GM20431 (cell line): ENCODE results near the gene FBLL1.
"Not testable (repeated sequence)": the region's sequence is repeated elsewhere in the genome, so short reads cannot be mapped to it uniquely, and the experiment has no call there.

Experiments
- in situ Hi-C: fragments of 300-500 bp; cut with MseI, MboI; formaldehyde crosslinking; loops from one replicate; pipeline ENCODE4 v1.15.0; 2020; ENCODE audit warnings: low sequenced_read_pairs; ENCODE audit not compliant: unreplicated experiment

FBLL1 gene

DNA sequence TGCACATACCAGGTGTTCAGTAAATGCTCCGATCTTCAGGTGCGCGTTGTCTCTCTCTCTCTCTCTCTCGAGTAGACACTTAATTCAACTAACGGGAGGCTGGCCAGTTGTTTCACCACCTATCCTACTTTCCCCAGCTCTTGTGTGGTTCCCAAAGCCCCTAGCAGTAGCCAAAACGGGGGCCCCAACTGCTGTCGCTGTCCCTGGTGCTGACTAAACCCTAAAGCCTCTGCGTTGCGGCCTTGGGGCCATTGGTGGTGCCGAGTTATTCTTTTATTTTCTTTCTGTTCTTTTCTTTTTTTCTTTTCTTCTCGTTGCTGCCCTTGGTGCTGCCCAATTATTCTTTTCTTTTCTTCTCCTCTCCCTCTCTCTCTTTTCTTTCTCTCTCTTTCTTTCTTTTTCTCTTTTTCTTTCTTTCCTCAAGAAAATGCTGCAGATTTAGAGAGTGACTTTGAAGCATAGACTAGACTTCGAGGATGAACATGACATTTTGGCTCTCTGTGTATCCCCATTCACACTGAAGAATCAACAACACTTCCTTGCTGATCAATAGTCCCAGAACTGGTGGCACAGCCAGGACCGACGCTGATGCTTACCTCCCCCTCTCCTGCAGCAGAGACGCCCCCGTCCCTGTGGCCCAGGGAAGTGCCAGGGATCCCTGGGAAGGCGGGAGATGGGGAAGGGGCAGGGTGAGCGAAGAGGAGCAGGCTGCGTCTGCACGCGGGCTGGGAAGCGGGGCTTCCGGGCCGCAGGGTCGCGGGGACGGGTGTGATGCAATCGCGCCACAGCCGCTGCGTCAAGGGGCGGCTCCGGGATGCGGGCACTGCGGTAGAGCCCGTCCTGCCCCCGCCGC, at the start of gene FBLL1:
TSS of gene FBLL1 (plus strand) at position 785 of the 853 bp plus-strand sequence. CDS start 200 bp downstream, outside the sequence.
- in situ Hi-C loops = no loop called here

DNA sequence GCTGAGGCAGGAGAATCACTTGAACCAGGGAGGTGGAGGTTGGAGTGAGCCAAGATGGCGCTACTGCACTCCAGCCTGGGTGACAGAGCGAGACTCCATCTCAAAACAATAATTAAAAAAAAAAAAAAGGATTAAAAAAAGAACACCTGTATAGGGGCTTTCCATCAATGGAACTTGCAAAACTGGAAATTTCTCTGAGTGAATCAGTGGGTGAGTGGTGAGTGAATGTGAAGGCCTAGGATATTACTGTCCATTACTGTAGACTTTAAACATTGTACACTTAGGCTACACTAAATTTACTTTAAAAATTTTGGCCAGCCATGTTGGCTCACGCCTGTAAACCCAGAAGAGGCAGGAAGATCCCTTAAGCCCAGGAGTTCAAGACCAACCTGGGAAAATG, 48.5 kb upstream of the FBLL1 start:
- in situ Hi-C loops = loop anchor here (25.0 kb wide), 1 partner anchor 193 kb away; the partner anchor contains the start of gene WWC1

DNA sequence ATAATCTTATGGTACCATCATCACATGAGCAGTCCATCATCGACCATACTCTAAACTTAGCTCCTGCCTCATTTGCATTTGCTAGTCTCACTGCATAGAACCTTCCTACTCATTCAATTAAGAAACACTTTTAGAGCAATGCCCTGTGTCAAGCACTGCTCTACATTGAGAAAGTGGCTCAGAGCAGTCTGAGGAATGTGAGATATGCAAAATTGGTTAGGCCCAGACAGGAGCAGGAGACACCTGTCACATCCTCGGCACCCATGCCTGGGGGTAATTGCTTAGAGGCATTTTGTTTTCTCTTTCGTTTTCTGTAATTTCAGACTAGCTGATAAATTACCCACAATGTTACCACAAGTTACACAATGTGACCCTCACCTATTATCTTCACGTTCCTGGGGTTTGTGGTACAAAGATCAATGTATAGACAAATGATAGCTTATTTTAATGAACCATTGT, 47.7 kb upstream of the FBLL1 start:
- in situ Hi-C loops = loop anchor here (25.0 kb wide), 1 partner anchor 194 kb away; the partner anchor contains the start of gene WWC1

DNA sequence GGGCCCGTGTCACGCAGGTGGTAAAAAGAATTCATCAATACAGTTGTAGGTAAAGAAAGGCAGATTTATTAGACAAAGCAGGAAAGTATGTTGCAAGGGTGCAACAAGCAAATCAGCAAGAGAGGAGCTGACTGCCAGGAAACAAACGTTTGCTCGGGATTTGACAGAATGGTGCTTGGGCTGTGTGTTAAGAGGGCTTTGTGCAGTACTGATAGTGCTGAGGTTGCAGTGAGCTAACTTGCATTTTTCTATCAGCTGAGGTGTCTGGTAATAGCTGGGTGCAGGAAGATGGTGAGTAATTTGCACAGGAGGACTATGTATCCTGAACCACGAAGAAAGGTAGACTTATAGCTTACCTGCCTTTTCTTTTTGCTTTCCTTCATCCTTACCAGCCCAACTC, 46.7 kb upstream of the FBLL1 start:
- in situ Hi-C loops = loop anchor here (25.0 kb wide), 1 partner anchor 195 kb away; the partner anchor contains the start of gene WWC1

DNA sequence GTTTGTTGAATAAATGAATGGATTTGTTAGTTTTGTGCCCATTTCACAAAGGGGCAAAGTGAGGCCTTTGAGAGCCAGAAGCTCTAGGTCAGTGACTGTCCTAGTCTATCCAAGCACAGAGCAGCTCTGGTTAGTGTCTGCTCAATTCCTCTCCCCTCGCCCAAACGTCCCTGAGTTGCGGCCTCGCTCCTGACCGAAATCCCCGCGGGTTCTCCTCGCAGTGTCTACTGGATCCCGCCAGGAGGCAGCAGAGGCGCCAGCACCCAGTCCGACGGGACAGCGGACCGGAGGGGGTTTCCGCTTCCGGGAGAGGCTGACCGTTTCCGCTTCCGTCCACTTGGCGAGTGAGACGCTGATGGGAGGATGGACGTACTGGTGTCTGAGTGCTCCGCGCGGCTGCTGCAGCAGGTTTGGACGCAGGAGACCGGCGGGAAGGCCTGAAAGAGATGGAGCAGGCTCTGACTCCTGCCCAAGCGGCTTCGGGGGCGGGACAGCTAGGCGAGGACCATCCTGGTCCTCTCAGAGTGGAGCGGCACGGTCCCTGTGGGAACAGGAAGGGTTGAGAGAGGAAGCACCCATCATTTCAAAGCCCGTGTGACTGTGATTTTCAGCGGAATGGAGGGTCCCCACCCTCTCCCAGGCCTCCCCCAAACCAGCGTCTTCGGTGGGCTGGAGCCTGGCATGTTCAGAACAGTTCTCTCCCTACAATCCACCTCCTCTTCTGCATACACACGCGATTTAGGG, 42.8 kb upstream of the FBLL1 start, which contains the start of gene RARS1:
TSS of gene RARS1 (plus strand) at position 336 of the 744 bp plus-strand sequence. CDS start at position 364, 28 bp downstream.
- in situ Hi-C loops = loop anchor here (25.0 kb wide), 1 partner anchor 199 kb away; the partner anchor contains the start of gene WWC1

- in situ Hi-C loops = loop anchor here (25.0 kb wide), 1 partner anchor 202 kb away; the partner anchor contains the start of gene WWC1
Measured at GRCh38 chr5:168489059-168489458, 40.0 kb upstream of the FBLL1 start.

DNA sequence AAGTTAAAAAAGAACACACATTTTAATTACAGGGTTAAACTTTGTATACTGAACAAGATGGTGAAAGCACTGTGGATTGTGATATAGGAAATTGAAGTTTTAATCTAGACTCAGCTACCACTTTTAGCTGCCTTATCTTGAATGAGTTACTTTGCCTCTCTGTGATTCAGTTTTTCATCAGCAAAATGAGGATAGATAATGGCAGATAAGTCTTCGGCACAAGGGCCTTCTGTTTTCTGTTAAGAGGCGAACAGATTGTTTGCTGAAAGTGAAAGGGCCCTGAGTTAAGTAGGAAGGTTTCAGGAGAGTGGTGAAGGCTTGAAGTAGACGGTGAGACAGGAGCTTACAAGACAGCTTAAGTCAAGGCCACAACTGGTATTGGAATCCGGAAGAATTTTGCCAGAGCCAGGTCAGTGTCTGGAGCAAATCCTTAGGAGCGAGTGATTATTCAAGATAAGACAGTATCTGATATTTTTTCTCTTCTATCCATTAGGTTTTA, 35.0 kb upstream of the FBLL1 start:
- in situ Hi-C loops = loop anchor here (25.0 kb wide), 1 partner anchor 207 kb away; the partner anchor contains the start of gene WWC1

DNA sequence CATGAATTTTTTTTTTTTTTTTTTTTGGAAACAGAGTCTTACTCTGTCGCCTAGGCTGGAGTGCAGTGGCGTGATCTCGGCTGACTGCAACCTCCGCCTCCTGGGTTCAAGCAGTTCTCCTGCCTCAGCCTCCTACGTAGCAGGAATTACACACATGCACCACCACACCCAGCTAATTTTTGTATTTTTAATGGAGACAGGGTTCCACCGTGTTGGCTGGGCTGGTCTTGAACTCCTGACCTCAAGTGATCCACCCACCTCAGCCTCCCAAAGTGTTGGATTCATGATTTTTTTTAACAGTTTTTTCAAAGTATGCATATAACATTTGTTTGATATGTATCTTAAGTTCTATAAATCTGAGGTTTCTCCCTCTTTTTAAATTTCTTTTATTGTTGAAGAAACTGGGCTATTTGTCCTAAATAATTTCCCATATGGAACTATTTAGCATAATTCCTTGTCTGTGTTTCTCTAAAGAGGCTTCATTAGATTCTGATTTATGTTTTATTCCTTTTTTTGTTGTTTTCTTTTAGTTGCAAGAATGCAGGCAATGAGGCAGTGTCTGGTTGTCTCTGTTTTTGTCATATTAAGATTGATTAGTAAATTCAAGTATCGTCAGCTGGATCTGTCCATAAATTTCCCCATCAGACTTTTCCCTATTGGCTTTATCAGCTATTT, 26.4 kb upstream of the FBLL1 start:
- in situ Hi-C loops = no loop called here

- in situ Hi-C loops = no loop called here
Measured at GRCh38 chr5:168513861-168514428, 15.2 kb upstream of the FBLL1 start.

DNA sequence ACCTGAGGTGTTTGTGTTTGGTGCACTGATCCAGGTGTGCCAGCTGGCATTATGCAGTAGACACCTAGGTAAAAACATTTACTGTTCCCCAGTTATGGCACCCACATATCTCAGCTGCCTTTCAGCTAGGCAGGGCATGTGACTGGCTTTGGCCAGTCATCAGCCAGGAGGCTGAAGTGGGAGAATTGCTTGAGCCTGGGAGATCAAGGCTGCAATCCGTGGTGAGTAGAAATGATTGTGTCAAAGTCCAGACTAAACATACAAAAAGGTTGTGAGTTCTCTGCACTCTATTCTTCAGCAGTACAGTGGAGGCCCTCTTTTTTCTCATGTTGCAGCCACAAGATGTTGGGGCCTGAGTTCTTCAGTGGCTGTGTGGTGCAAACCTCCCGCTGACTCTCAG, 3.2 kb upstream of the FBLL1 start:
- in situ Hi-C loops = no loop called here

- in situ Hi-C loops = no loop called here
Measured at GRCh38 chr5:168527756-168528295, 1.3 kb upstream of the FBLL1 start.

- in situ Hi-C loops = no loop called here
Measured at GRCh38 chr5:168529374-168530234, 499 bp downstream of the FBLL1 start.

DNA sequence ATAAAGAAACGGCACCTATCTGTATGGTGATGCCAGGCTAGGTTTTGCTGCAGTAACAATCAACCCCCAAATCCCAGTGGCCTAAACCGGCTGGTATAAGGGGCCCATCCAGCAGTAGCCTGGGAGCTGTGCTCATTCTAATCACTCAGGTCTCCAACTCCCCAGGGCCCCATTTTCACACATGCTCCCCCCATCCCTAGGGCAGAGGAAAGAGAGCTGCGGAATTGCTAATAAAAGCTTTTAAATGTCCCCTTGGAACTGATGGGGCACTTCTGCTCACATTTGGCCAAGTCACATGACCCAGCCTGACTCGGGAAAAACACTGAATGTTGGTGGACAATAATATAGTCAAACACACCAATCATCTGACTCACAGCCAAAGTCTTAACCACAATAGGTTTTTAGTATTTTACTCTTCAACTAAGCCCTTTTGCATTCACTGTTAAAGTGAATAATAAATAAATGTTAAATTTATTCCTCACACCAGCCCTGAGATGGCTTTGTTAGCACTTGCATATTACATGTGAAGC, 1.6 kb downstream of the FBLL1 start:
- in situ Hi-C loops = no loop called here

DNA sequence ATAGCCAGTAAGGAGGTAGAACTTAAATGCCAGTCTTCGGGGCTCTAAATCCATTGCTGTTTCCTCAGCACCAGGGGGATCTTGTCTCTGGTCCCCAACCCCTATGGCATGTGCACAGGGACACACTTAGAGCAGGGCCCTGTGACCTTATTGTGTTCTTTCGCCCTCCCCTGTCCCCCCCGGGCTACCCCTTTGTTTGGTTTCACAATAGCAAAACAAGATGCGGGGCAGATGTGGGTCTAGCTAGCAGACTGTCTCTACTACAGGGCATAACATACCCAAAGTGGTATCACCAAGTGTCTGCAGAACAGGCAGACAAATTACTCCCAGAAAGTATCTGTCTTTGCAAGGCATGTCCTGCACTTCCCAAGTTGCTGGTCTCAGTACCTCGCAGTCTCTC, 2.1 kb downstream of the FBLL1 start:
- in situ Hi-C loops = no loop called here

- in situ Hi-C loops = no loop called here
Measured at GRCh38 chr5:168531987-168532864, 3.1 kb downstream of the FBLL1 start.

GRCh38 chr5:168534351-168534750, 5.2 kb downstream of the FBLL1 start:
- in situ Hi-C loops = not testable (repeated sequence)

- in situ Hi-C loops = no loop called here
Measured at GRCh38 chr5:168537176-168537575, 8.1 kb downstream of the FBLL1 start.
